ENCODE data around the gene AQP2.

DNA sequence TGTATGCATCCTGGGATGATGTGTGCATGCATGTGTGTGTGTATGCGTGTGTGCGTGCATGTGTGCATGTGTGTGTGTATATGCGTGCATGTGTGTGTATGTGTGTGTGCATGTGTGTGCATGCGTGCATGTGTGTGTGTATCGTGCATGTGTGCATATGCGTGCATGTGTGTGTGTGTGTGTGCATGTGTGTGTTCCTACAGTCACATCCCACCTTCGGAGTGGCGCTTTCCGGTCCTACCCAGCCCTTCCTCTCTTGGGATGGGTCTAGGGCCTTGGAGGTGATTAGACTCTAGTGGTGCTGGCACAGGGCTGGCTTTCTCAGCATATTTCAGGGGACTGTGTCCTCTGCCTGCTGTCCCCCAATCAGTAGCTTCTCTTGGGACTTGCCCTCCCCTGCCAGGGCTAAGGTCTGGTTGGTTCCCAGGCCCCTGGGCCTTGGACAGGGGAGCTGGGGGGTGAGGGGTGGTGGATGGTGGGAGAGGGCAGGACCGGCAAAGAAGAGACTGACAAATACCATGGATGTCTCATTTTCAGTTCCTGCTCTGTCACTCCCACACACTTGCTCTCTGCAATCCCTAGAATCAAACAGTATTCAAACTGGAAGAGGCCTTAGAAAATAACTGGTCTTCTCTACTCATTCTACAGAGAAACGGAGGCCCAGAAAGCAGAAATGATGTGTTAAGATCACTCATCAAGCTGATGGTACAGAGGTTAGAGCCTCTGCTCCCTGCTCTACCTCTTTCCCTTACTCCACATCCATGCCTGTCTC is 24.9 kb upstream of the AQP2 start:
- TF ChIP-seq, protein P1, sequence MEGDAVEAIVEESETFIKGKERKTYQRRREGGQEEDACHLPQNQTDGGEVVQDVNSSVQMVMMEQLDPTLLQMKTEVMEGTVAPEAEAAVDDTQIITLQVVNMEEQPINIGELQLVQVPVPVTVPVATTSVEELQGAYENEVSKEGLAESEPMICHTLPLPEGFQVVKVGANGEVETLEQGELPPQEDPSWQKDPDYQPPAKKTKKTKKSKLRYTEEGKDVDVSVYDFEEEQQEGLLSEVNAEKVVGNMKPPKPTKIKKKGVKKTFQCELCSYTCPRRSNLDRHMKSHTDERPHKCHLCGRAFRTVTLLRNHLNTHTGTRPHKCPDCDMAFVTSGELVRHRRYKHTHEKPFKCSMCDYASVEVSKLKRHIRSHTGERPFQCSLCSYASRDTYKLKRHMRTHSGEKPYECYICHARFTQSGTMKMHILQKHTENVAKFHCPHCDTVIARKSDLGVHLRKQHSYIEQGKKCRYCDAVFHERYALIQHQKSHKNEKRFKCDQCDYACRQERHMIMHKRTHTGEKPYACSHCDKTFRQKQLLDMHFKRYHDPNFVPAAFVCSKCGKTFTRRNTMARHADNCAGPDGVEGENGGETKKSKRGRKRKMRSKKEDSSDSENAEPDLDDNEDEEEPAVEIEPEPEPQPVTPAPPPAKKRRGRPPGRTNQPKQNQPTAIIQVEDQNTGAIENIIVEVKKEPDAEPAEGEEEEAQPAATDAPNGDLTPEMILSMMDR (IDR thresholded peaks at IDR 0.05) = no peak
- no peak for TF ChIP-seq POLR2A (IDR thresholded peaks at IDR 0.05)
